SK-N-SH treated with all-trans-retinoic acid at 6 μM for 48 hours (cell line): ENCODE results near the gene PIP4K2C.

Experiments
- ATAC-seq: fragments of 200-7000 bp; cut with Tn5 transposase; 3 replicates; pipeline ENCODE4 v1.9.1; 2020; ENCODE audit warnings: mild to moderate bottlenecking, moderate library complexity
- ARNTL ChIP-seq: fragments of 450-650 bp; formaldehyde crosslinking; IDR thresholded peaks from 2 replicates; pipeline ENCODE4 v1.5.0; 2020; ENCODE audit warnings: low read depth, mild to moderate bottlenecking, moderate library complexity, borderline replicate concordance
- BACH2 ChIP-seq: fragments of 250-450 bp; sonication (Bioruptor Pico); IDR thresholded peaks from 2 replicates; pipeline ENCODE4 v1.9.0; 2021; ENCODE audit warnings: mild to moderate bottlenecking, borderline replicate concordance
- CSDC2 ChIP-seq: fragments of 250-450 bp; sonication (Bioruptor Pico); IDR thresholded peaks from 2 replicates; pipeline ENCODE4 v1.5.0; 2020; ENCODE audit warnings: mild to moderate bottlenecking, moderate library complexity
- ESRRG ChIP-seq: fragments of 250-450 bp; sonication (Bioruptor Pico); IDR thresholded peaks from 2 replicates; pipeline ENCODE4 v1.6.1; 2021; ENCODE audit warnings: mild to moderate bottlenecking
- ISL1 ChIP-seq: fragments of 250-450 bp; sonication (Bioruptor Pico); IDR thresholded peaks from 2 replicates; pipeline ENCODE4 v2.1.2; 2022; ENCODE audit warnings: mild to moderate bottlenecking, moderate library complexity
- OSR1 ChIP-seq: fragments of 250-450 bp; sonication (Bioruptor Pico); IDR thresholded peaks from 2 replicates; pipeline ENCODE4 v1.8.0; 2022; ENCODE audit warnings: moderate library complexity, mild to moderate bottlenecking, inconsistent platforms
- PPARA ChIP-seq: fragments of 250-450 bp; sonication (Bioruptor Pico); IDR thresholded peaks from 2 replicates; pipeline ENCODE4 v1.5.0; 2020; ENCODE audit warnings: mild to moderate bottlenecking, borderline replicate concordance
- RARB ChIP-seq: fragments of 250-450 bp; sonication (Bioruptor Pico); IDR thresholded peaks from 2 replicates; pipeline ENCODE4 v1.8.0; 2021; ENCODE audit warnings: mild to moderate bottlenecking, moderate library complexity
- SNAI2 ChIP-seq: fragments of 250-450 bp; sonication (Bioruptor Pico); IDR thresholded peaks from 2 replicates; pipeline ENCODE4 v1.5.0; 2020; ENCODE audit warnings: mild to moderate bottlenecking, moderate library complexity
- TCF4 ChIP-seq: fragments of 250-450 bp; sonication (Bioruptor Pico); IDR thresholded peaks from 2 replicates; pipeline ENCODE4 v1.8.0; 2021; ENCODE audit warnings: mild to moderate bottlenecking, moderate library complexity, borderline replicate concordance
- TOX ChIP-seq: fragments of 250-450 bp; sonication (Bioruptor Pico); IDR thresholded peaks from 2 replicates; pipeline ENCODE4 v1.8.0; 2021; ENCODE audit warnings: mild to moderate bottlenecking, moderate library complexity, borderline replicate concordance
- ZC3H10 ChIP-seq: fragments of 250-450 bp; sonication (Bioruptor Pico); IDR thresholded peaks from 2 replicates; pipeline ENCODE4 v1.5.1; 2021; ENCODE audit warnings: mild to moderate bottlenecking, moderate library complexity
- ZFP3 ChIP-seq: fragments of 250-450 bp; sonication (Bioruptor Pico); IDR thresholded peaks from 2 replicates; pipeline ENCODE4 v1.5.0; 2020; ENCODE audit warnings: mild to moderate bottlenecking, moderate library complexity
- ZFP30 ChIP-seq: fragments of 450-650 bp; formaldehyde crosslinking; IDR thresholded peaks from 2 replicates; pipeline ENCODE4 v1.5.0; 2022; ENCODE audit warnings: mild to moderate bottlenecking, moderate library complexity
- ZNF565 ChIP-seq: fragments of 450-650 bp; formaldehyde crosslinking; conservative IDR thresholded peaks from 2 replicates; pipeline ENCODE4 v1.5.0; 2020; ENCODE audit warnings: low read depth, mild to moderate bottlenecking, moderate library complexity
- ZNF70 ChIP-seq: fragments of 450-650 bp; formaldehyde crosslinking; IDR thresholded peaks from 2 replicates; pipeline ENCODE4 v1.5.0; 2020; ENCODE audit warnings: mild to moderate bottlenecking, moderate library complexity
- ZNF8 ChIP-seq: fragments of 450-650 bp; formaldehyde crosslinking; IDR thresholded peaks from 2 replicates; pipeline ENCODE4 v1.5.0; 2020; ENCODE audit warnings: mild to moderate bottlenecking, moderate library complexity
- TF ChIP-seq, protein P1 (sequence below): fragments of 250-450 bp; sonication (Bioruptor Pico); IDR thresholded peaks from 2 replicates; pipeline ENCODE4 v1.5.1; 2021; ENCODE audit warnings: mild to moderate bottlenecking, moderate library complexity
- TF ChIP-seq, protein P2 (sequence below): fragments of 250-450 bp; sonication (Bioruptor Pico); IDR thresholded peaks from 2 replicates; pipeline ENCODE4 v1.5.1; 2020; ENCODE audit warnings: low read depth, mild to moderate bottlenecking, moderate library complexity
- TF ChIP-seq, protein P3 (sequence below): fragments of 250-450 bp; sonication (Bioruptor Pico); IDR thresholded peaks from 2 replicates; pipeline ENCODE4 v1.5.0; 2020; ENCODE audit warnings: mild to moderate bottlenecking, moderate library complexity
- TF ChIP-seq, protein P4 (sequence below): fragments of 250-450 bp; sonication (Bioruptor Pico); IDR thresholded peaks from 2 replicates; pipeline ENCODE4 v1.8.0; 2021; ENCODE audit warnings: low read depth, mild to moderate bottlenecking, moderate library complexity, borderline replicate concordance

The PIP4K2C gene

DNA sequence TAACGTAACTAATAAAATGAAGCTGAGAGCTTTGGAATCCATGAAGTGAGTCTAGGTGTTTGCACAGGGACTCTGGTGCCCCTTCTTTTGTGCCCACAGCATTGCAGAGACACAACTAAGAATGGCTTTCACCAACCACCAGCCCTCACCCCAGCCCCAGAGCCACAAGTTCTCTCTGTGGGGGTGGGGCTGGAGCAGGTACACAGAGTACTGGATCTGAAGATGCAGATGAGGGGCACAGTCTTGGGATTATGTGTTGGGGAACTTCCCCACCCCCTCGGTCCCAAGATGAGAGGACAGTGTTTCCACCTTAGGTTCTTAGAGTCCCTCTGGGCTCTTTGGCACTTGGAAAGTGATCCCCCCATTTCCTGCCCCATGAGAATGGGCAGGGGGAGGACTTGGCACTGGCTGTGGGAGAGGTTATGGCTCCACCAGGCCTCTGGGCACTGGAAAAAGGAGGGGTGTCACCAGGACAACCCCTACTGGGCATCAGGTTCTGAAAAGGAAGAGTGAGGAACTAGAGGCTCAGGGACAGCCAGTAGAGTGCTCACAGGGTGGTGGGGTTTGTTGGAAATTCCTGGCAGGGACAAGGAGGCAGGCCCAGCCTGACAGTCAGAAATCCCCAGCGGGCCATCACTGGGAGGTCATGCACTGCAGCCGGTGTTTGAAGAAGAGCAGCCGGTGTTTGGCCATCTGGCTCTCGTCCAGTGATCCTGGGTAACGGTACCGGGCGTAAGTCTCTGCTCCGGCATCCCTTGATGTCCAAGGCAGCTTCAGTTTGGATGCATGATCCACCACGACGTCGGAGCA lies 35.3 kb downstream of the PIP4K2C start:
- ATAC-seq, result no peak
- TF ChIP-seq PPARA (no peak), SNAI2 (CRISPR knock-in tag) (no peak), RARB (CRISPR knock-in tag) (no peak), ESRRG (CRISPR knock-in tag) (no peak), BACH2 (CRISPR knock-in tag) (no peak), OSR1 (no peak), TOX (CRISPR knock-in tag) (no peak), CSDC2 (CRISPR knock-in tag) (no peak), ZNF8 (CRISPR knock-in tag) (no peak), ZNF565 (no peak), ZFP30 (no peak), ZNF70 (CRISPR knock-in tag) (no peak), TCF4 (CRISPR knock-in tag) (no peak)
- TF ChIP-seq, protein P1, sequence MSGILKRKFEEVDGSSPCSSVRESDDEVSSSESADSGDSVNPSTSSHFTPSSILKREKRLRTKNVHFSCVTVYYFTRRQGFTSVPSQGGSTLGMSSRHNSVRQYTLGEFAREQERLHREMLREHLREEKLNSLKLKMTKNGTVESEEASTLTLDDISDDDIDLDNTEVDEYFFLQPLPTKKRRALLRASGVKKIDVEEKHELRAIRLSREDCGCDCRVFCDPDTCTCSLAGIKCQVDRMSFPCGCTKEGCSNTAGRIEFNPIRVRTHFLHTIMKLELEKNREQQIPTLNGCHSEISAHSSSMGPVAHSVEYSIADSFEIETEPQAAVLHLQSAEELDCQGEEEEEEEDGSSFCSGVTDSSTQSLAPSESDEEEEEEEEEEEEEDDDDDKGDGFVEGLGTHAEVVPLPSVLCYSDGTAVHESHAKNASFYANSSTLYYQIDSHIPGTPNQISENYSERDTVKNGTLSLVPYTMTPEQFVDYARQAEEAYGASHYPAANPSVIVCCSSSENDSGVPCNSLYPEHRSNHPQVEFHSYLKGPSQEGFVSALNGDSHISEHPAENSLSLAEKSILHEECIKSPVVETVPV (CRISPR knock-in tag), result no peak
- TF ChIP-seq, protein P2, sequence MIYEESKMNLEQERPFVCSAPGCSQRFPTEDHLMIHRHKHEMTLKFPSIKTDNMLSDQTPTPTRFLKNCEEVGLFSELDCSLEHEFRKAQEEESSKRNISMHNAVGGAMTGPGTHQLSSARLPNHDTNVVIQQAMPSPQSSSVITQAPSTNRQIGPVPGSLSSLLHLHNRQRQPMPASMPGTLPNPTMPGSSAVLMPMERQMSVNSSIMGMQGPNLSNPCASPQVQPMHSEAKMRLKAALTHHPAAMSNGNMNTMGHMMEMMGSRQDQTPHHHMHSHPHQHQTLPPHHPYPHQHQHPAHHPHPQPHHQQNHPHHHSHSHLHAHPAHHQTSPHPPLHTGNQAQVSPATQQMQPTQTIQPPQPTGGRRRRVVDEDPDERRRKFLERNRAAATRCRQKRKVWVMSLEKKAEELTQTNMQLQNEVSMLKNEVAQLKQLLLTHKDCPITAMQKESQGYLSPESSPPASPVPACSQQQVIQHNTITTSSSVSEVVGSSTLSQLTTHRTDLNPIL (CRISPR knock-in tag), result no peak
- TF ChIP-seq, protein P3, sequence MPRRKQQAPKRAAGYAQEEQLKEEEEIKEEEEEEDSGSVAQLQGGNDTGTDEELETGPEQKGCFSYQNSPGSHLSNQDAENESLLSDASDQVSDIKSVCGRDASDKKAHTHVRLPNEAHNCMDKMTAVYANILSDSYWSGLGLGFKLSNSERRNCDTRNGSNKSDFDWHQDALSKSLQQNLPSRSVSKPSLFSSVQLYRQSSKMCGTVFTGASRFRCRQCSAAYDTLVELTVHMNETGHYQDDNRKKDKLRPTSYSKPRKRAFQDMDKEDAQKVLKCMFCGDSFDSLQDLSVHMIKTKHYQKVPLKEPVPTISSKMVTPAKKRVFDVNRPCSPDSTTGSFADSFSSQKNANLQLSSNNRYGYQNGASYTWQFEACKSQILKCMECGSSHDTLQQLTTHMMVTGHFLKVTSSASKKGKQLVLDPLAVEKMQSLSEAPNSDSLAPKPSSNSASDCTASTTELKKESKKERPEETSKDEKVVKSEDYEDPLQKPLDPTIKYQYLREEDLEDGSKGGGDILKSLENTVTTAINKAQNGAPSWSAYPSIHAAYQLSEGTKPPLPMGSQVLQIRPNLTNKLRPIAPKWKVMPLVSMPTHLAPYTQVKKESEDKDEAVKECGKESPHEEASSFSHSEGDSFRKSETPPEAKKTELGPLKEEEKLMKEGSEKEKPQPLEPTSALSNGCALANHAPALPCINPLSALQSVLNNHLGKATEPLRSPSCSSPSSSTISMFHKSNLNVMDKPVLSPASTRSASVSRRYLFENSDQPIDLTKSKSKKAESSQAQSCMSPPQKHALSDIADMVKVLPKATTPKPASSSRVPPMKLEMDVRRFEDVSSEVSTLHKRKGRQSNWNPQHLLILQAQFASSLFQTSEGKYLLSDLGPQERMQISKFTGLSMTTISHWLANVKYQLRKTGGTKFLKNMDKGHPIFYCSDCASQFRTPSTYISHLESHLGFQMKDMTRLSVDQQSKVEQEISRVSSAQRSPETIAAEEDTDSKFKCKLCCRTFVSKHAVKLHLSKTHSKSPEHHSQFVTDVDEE (CRISPR knock-in tag), result no peak
- TF ChIP-seq, protein P4, sequence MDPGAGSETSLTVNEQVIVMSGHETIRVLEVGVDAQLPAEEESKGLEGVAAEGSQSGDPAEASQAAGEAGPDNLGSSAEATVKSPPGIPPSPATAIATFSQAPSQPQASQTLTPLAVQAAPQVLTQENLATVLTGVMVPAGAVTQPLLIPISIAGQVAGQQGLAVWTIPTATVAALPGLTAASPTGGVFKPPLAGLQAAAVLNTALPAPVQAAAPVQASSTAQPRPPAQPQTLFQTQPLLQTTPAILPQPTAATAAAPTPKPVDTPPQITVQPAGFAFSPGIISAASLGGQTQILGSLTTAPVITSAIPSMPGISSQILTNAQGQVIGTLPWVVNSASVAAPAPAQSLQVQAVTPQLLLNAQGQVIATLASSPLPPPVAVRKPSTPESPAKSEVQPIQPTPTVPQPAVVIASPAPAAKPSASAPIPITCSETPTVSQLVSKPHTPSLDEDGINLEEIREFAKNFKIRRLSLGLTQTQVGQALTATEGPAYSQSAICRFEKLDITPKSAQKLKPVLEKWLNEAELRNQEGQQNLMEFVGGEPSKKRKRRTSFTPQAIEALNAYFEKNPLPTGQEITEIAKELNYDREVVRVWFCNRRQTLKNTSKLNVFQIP (CRISPR knock-in tag), result no peak

DNA sequence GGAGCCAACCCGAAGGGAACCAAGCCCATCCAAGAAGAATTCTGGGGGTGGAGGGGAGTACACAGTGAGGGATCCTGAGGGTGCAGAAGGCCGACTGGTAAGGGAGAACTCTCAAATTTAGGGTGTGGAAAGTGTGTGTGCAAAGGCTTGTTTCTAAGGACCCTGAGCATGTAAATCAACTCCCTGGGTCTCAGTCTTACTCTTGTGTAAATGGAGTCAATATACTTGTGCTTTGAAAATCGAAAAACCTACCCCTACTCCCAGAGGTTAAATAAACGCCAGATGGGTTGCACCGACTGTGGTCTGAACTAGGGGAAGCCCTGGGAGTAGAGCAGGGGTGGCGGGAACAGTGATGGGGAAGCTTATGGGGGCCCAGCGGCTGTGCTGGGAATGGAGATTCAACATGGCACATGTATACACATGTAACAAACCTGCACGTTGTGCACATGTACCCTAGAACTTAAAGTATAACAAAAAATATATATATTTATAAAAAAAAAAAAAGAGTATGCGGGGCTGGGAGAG lies 36.0 kb downstream of the PIP4K2C start:
- ATAC-seq, result no peak
- TF ChIP-seq TOX (CRISPR knock-in tag) (no peak), ZFP3 (no peak), ESRRG (CRISPR knock-in tag) (no peak), ZNF565 (no peak), PPARA (no peak), ZC3H10 (CRISPR knock-in tag) (no peak), ISL1 (CRISPR knock-in tag) (no peak), ARNTL (CRISPR knock-in tag) (no peak), RARB (CRISPR knock-in tag) (no peak), OSR1 (no peak), TCF4 (CRISPR knock-in tag) (no peak)
- TF ChIP-seq, protein P4 (CRISPR knock-in tag), result no peak
- TF ChIP-seq, protein P2 (CRISPR knock-in tag), result no peak
